Stimulated activated CD4-positive, alpha-beta T cell treated with anti-CD3 and anti-CD28 coated beads, Interleukin-2, amount 100 ng/mL, for 4 hours (primary cell): ENCODE results near the gene CANX.
A peak's percentile ranks its signal among the peaks of the same experiment; 100 is the strongest.

Source experiments
- DNase-seq: peaks from one replicate; pipeline ENCODE4 v3.0.0-alpha.2; 2020; ENCODE audit warnings: low read depth

CANX gene

GRCh38 chr5:179758955-179759354 is 60.2 kb downstream of the CANX start:
- DNase-seq = no peak

- DNase-seq = peak; percentile 31
Observed at GRCh38 chr5:179759581-179760551, 61.1 kb downstream of the CANX start.

- DNase-seq = no peak
Observed at GRCh38 chr5:179762079-179762780, 63.5 kb downstream of the CANX start.

- no peak for DNase-seq
Observed at GRCh38 chr5:179762781-179763176, 64.0 kb downstream of the CANX start.

GRCh38 chr5:179763215-179763945 is 64.6 kb downstream of the CANX start:
- peak; percentile 28 for DNase-seq

- DNase-seq = no peak
Observed at GRCh38 chr5:179764056-179764455, 65.3 kb downstream of the CANX start.

GRCh38 chr5:179765400-179765799 is 66.6 kb downstream of the CANX start:
- no peak for DNase-seq

- DNase-seq = no peak
Observed at GRCh38 chr5:179766021-179766725, 67.4 kb downstream of the CANX start.

- no peak for DNase-seq
Observed at GRCh38 chr5:179766726-179767455, 68.1 kb downstream of the CANX start.

- no peak for DNase-seq
Observed at GRCh38 chr5:179767496-179768100, 68.8 kb downstream of the CANX start.

GRCh38 chr5:179768326-179769085 is 69.7 kb downstream of the CANX start:
- no peak for DNase-seq

- DNase-seq = no peak
Observed at GRCh38 chr5:179769271-179769670, 70.5 kb downstream of the CANX start.

- DNase-seq = no peak
Observed at GRCh38 chr5:179769796-179770195, 71.0 kb downstream of the CANX start.

- DNase-seq = no peak
Observed at GRCh38 chr5:179771311-179771895, 72.6 kb downstream of the CANX start.

- DNase-seq = no peak
Observed at GRCh38 chr5:179772351-179772750, 73.6 kb downstream of the CANX start.

GRCh38 chr5:179773686-179774040 is 74.9 kb downstream of the CANX start:
- no peak for DNase-seq

- no peak for DNase-seq
Observed at GRCh38 chr5:179774442-179774841, 75.7 kb downstream of the CANX start.

GRCh38 chr5:179776411-179776938 is 77.7 kb downstream of the CANX start:
- no peak for DNase-seq

- DNase-seq = no peak
Observed at GRCh38 chr5:179777456-179777855, 78.7 kb downstream of the CANX start.
